Gastrocnemius medialis (tissue), 4 donors: ENCODE data around the gene MSH3. TPM values are rescaled to one million over a fixed set of nuclear protein-coding genes. Genes with fewer than 3 reads are reported as not detected.

Experiments used
- ATAC-seq, 2 donors: fragments of 150-250 bp; one replicate each; pipeline ENCODE4 v1.9.1; 2016
- DNase-seq, 2 donors: peaks; one replicate each; pipeline ENCODE4 v3.0.0-alpha.2; 2019
- H3K27ac ChIP-seq, 4 donors: fragments of 200-600 bp; sonication (generic); 1 replicate in 1 of 4; 2 replicates in 3 of 4; pipeline ENCODE4 v1.5.1; 2016 to 2018; ENCODE audit warnings: mild to moderate bottlenecking in 2 of 4, moderate library complexity in 1 of 4
- H3K27me3 ChIP-seq, 3 donors: fragments of 200-600 bp; sonication (generic) in 2 of 3; 1 replicate in 1 of 3; 2 replicates in 2 of 3; pipeline versions ENCODE4 v1.5.1 to v1.6.0; 2016 to 2019; ENCODE audit warnings: mild to moderate bottlenecking in 1 of 3, moderate library complexity in 1 of 3
- H3K36me3 ChIP-seq, 2 donors: fragments of 200-600 bp; sonication (generic) in 1 of 2; one replicate each; pipeline ENCODE4 v1.5.1; 2017 to 2018
- H3K4me1 ChIP-seq, 2 donors: fragments of 200-600 bp; sonication (generic) in 1 of 2; one replicate each; pipeline ENCODE4 v1.5.1; 2016 to 2017; ENCODE audit warnings: mild to moderate bottlenecking in 2 of 2
- H3K4me3 ChIP-seq, 4 donors: fragments of 200-600 bp; sonication (generic) in 3 of 4; 1 replicate in 1 of 4; 2 replicates in 3 of 4; pipeline ENCODE4 v1.5.1; 2016 to 2019; ENCODE audit warnings: mild to moderate bottlenecking in 2 of 4
- H3K9me3 ChIP-seq, 3 donors: fragments of 200-600 bp; sonication (generic) in 2 of 3; 1 replicate in 1 of 3; 2 replicates in 2 of 3; pipeline ENCODE4 v1.5.1; 2016 to 2019
- POLR2A ChIP-seq, 2 donors: fragments of 450-650 bp; IDR thresholded peaks; one replicate each; pipeline ENCODE4 v1.6.1; 2017; ENCODE audit warnings: antibody characterized with exemption in 2 of 2, mild to moderate bottlenecking in 2 of 2, moderate library complexity in 2 of 2
- in situ Hi-C, 4 donors: fragments of 200-750 bp; cut with MboI; loops; one replicate each; pipeline versions ENCODE4 v1.15.0 to v1.8.0; 2017; ENCODE audit warnings: low sequenced_read_pairs in 4 of 4
- intact Hi-C: fragments of 100-400 bp; cut with DNase I; formaldehyde crosslinking; loops from one replicate; pipeline ENCODE4 v1.15.1; 2023; ENCODE audit warnings: low total_unique reads
- total RNA-seq, 4 donors: library from RNA; depleted of rRNA; stranded (reverse); fragments of >200 nt; gene quantifications; one replicate each; pipeline versions ENCODE4 v1.1.0 to v1.2.3, GENCODE V29; 2016
- TF ChIP-seq, protein P1 (sequence below), 5 experiments: fragments of 450-650 bp in 3 of 5; fragments of 200-600 bp in 2 of 5; sonication (generic) in 2 of 5; IDR thresholded peaks in 4 of 5; conservative IDR thresholded peaks in 1 of 5; 1 replicate in 4 of 5; 2 replicates in 1 of 5; pipeline ENCODE4 v1.5.1; 2016 to 2019; ENCODE audit warnings: antibody characterized with exemption in 5 of 5, mild to moderate bottlenecking in 3 of 5, moderate library complexity in 3 of 5

Gene MSH3
- total RNA-seq, 4 donors from 2014 or later, result 5.8 to 10.4 (median 7.2) TPM

DNA sequence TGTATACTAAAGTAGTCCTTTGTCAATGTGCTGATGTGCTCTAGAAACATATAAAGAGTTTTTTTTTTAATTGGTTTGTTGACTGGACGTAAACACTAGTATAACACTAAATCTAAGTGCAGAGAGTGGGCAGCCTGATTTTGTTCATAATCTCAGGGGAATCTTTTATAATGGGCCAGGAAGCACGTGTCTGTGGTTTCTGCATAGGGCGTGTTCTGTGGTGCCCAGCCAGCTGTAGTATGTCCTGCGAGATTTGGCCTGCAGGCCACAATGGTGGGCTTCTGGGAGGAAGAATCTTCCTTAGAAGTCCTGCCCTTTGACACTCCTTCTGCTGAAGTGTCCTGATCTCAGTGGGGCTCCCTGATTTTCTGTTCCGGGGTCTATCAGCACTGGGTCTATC is 49.3 kb downstream of the MSH3 start:
- no peak for ATAC-seq

DNA sequence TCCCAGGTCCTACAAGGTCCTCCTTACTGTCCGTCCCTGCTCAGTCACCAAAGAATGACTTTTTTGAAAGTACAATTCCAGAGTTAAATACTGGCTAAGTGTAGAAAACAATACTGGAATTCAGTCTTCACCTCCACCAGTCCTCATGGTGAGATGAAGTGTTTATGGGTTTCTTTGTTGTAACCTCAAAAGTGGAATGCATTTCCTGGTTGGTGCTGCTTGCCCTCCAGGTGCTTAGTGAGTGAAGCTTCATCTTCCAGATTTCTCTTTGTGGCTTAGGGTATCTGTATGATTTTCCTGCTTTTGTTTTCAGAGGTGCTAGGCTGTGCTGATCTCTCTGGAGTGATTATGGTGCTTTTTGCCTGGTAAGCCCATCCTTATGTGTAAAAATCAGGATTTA is 49.8 kb downstream of the MSH3 start:
- TF ChIP-seq POLR2A (IDR thresholded peaks at IDR 0.05), result no peak
- TF ChIP-seq, protein P1, sequence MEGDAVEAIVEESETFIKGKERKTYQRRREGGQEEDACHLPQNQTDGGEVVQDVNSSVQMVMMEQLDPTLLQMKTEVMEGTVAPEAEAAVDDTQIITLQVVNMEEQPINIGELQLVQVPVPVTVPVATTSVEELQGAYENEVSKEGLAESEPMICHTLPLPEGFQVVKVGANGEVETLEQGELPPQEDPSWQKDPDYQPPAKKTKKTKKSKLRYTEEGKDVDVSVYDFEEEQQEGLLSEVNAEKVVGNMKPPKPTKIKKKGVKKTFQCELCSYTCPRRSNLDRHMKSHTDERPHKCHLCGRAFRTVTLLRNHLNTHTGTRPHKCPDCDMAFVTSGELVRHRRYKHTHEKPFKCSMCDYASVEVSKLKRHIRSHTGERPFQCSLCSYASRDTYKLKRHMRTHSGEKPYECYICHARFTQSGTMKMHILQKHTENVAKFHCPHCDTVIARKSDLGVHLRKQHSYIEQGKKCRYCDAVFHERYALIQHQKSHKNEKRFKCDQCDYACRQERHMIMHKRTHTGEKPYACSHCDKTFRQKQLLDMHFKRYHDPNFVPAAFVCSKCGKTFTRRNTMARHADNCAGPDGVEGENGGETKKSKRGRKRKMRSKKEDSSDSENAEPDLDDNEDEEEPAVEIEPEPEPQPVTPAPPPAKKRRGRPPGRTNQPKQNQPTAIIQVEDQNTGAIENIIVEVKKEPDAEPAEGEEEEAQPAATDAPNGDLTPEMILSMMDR (IDR thresholded peaks at IDR 0.05 in 4 of 5, conservative IDR thresholded peaks at IDR 0.05 in 1 of 5), result no peak
- in situ Hi-C loops, result loop anchor here in 1 of 4 donors (10.0 kb wide), 1 partner anchor 491 kb away; no protein-coding TSS in a partner anchor
- H3K27me3 ChIP-seq, result no peaks in the 10 kb centered on the region

More for the DNA sequence above, 49.3 kb downstream of the MSH3 start:
- no peaks in the 10 kb centered on the region for H3K36me3 ChIP-seq
- no peak for DNase-seq
- no peak overlapping the region for H3K27ac ChIP-seq
- H3K9me3 ChIP-seq, result no peaks in the 10 kb centered on the region
- H3K27me3 ChIP-seq, result no peaks in the 10 kb centered on the region
- no peak overlapping the region for H3K4me3 ChIP-seq
- in situ Hi-C loops, result loop anchor here in 1 of 4 donors (10.0 kb wide), 1 partner anchor 491 kb away; no protein-coding TSS in a partner anchor
- no peaks in the 10 kb centered on the region for H3K4me1 ChIP-seq
- intact Hi-C loops, result no loop called here
- TF ChIP-seq POLR2A (IDR thresholded peaks at IDR 0.05), result no peak

DNA sequence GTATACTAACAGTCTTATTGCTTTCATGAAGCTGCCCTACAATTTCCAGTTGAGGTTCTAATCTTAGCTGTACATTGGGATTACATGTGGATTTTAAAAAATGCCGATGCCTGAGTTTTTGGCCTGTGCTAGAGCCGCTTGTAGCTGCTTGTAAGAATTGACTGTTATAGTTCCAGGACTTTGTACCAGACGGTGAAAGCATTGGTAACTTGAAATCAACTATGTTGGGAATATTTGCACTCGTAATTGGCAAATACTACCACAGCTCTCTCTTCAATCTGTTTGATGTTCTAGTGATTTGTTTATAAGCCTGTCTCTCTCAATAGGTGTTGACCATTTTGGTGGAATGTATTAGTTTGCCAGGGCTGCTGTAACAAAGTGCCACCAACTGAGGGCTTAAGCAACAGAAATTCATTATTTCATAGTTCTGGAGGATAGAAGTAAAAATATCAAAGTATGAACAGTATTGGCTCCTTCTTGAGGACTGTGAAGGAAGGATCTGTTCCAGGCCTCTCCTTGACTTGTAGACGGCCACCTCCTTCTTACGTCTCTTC is 50.8 kb downstream of the MSH3 start:
- intact Hi-C loops, result no loop called here

More for the DNA sequence above, 49.8 kb downstream of the MSH3 start:
- H3K4me3 ChIP-seq, result no peak overlapping the region
- no peaks in the 10 kb centered on the region for H3K4me1 ChIP-seq
- DNase-seq (no peak), ATAC-seq (no peak)
- intact Hi-C loops, result no loop called here
- H3K9me3 ChIP-seq, result no peaks in the 10 kb centered on the region
- no peaks in the 10 kb centered on the region for H3K36me3 ChIP-seq
- H3K27ac ChIP-seq, result no peak overlapping the region

DNA sequence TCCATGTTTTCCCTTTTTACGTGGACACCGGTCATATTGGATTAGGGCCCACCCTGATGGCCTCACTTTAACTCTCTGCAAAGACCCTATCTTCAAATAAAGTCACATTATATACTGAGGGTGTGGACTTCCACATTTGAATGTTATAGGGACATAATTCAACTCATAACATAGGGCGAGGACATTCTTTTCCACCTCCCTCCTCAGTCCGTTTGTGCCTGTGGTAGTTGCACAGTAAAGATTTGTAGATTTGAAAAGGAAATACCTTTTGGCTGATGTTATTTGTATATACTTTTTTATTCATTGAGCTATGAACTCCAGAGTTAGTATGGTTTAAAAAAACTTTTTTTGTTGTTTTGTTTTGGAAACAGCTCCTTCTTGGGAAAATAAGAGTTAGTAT is 51.3 kb downstream of the MSH3 start:
- in situ Hi-C loops (loop anchor here in 1 of 4 donors (10.0 kb wide), 1 partner anchor 489 kb away; no protein-coding TSS in a partner anchor), intact Hi-C loops (no loop called here)
- no peak for TF ChIP-seq POLR2A (IDR thresholded peaks at IDR 0.05)
- TF ChIP-seq, protein P1 (IDR thresholded peaks at IDR 0.05 in 4 of 5, conservative IDR thresholded peaks at IDR 0.05 in 1 of 5), result no peak
- no peaks in the 10 kb centered on the region for H3K27me3 ChIP-seq
- ATAC-seq, result no peak
- H3K4me3 ChIP-seq, result no peak overlapping the region
- no peaks in the 10 kb centered on the region for H3K36me3 ChIP-seq
- no peak overlapping the region for H3K27ac ChIP-seq
- no peaks in the 10 kb centered on the region for H3K4me1 ChIP-seq
- H3K9me3 ChIP-seq, result no peaks in the 10 kb centered on the region
- no peak for DNase-seq

More for the DNA sequence above, 50.8 kb downstream of the MSH3 start:
- no peak for ATAC-seq
- TF ChIP-seq, protein P1 (IDR thresholded peaks at IDR 0.05 in 4 of 5, conservative IDR thresholded peaks at IDR 0.05 in 1 of 5), result no peak
- TF ChIP-seq POLR2A (IDR thresholded peaks at IDR 0.05), result no peak
- Histone ChIP-seq H3K9me3 (no peaks in the 10 kb centered on the region), H3K4me1 (no peaks in the 10 kb centered on the region), H3K27me3 (no peaks in the 10 kb centered on the region), H3K27ac (no peak overlapping the region), H3K4me3 (no peak overlapping the region), H3K36me3 (no peaks in the 10 kb centered on the region)
- in situ Hi-C loops, result loop anchor here in 1 of 4 donors (10.0 kb wide), 1 partner anchor 490 kb away; no protein-coding TSS in a partner anchor
- no peak for DNase-seq

DNA sequence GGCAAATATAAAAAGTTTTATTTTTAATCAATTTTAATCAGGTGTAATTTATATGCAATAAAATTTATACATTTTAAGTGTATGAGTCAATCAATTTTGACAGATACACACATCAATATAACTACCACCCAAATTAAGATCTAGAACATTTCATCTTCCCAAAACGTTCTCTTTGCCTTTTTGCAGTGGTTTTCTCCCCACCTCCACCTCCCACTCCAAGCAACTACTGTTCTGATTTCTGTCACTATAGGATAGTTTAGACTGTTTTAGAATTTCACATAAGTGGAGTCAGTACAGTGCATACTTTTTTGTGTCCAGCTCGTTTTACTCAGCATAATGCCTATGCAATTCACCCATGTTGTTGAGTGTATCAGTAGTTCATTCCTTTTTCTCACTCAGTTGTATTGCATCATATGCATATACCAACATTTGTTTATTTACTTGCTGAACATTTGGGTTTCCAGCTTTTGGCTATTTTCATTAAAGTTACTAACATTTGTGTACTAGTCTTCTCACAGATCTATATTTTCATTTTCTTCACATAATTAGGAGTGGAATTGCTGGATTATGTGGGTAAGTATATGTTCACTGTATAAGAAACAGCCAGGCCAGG is 52.5 kb downstream of the MSH3 start:
- H3K36me3 ChIP-seq, result no peaks in the 10 kb centered on the region
- no peaks in the 10 kb centered on the region for H3K4me1 ChIP-seq
- no peaks in the 10 kb centered on the region for H3K9me3 ChIP-seq
- H3K4me3 ChIP-seq, result no peak overlapping the region
- peak overlapping the region in 1 of 4 donors; percentile 27 for H3K27ac ChIP-seq
- ATAC-seq, result no peak
- no peak for TF ChIP-seq POLR2A (IDR thresholded peaks at IDR 0.05)
- TF ChIP-seq, protein P1 (IDR thresholded peaks at IDR 0.05 in 4 of 5, conservative IDR thresholded peaks at IDR 0.05 in 1 of 5), result no peak
- no peaks in the 10 kb centered on the region for H3K27me3 ChIP-seq
- DNase-seq, result no peak
- in situ Hi-C loops (loop anchor here in 1 of 4 donors (10.0 kb wide), 1 partner anchor 488 kb away; no protein-coding TSS in a partner anchor), intact Hi-C loops (no loop called here)
